ENCODE measurements around the gene ZNF660.

- TF ChIP-seq CTCF (IDR thresholded peaks at IDR 0.05), result no peak
- TF ChIP-seq POLR2A (IDR thresholded peaks at IDR 0.05), result no peak
Measured at GRCh38 chr3:44555723-44556122, 29.0 kb upstream of the ZNF660 start.
